KG1 (cell line): Measurements from ENCODE around the gene LRRC18.

Source experiments
- DNase-seq: peaks from one replicate; lab custom pipeline; 2025; lab: John Stamatoyannopoulos, UW

Gene LRRC18

DNA sequence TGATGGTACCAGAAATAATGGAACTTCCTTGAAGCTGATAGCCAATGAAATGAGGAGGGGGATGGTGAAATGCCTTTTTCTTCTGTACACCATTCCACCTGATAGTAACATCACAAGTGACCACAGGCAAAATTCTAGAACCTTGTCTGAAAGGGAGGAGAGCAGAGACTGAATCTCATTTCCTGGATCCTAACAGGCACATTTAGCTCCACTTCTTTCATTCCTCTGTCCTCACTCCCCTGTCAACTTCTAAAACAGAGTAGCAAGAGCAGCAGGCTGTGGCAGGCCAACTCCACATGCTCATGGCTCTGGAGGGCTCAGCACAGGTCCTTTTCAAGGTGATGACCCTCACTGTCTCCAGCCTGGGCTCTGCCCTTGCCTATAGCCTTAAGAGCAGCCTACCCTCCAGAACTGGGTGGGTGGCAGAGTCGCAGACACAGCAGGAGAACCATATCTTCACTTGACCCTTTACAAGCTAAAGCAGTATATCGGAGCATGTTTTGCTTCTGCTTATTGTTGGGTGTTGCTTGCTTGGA lies at the start of gene LRRC18:
TSS of gene LRRC18 (minus strand) at position 51 of the 536 bp plus-strand sequence. CDS start 25,685 bp downstream, outside the sequence.
- DNase-seq: no peak

DNA sequence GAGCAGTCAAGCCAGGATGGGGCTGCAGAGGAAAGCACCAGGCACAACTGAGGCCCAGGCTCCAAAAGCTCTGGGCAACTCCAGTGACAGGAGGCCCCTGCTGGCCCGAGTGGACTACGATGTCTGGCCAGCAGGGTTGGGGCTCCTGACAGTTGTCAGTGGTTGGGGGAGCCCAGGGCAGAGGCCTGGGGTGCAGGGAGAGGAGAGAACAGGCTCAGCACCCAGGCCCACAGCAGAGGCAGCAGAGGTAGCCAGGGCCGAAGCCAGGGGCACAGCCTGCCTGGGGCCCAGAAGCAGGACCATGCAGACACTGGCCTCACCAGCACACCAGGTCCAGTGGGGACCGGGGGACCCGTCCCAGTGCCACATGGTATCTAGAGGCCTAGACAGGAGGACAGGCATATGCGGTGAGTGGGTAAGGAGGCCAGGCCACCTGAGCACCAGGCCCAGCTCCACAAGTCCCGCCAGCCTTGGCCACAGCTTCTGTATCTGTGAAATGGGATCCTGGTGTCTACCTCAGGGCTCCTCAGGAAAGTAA lies 46.0 kb upstream of the LRRC18 start:
- no peak for DNase-seq

DNA sequence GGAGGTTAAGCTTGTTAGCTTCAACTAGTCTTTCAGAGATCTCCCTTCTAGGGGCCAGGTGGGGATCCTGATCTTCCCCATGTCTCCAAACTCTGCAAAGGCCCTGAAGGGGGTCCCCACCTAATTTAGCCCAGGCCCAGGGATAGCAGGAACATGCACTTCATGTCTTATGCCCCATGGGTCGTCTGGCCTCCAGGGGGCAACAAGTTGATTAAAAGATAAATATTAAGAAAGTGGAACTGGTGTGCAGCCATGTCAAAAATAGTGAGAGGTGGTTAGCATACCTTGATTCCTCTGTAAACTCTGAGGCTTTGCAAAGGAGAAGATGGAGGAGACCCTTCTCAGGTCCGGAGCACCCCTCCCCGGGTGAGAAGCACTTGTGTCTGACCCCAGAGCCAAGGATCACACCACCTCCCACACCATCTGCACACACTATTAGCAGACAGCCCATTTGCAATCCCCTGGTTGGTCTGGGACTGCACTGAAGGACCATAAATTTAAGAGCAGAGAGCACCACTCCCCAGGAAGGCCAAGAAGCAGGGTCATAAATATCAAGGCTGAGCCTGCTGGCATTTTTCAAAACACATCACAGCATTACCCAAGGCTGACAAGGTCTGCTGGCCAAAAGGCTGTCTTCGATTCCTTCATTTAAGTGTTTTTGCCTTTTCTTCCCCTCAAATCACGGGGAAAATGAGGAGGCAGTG lies 44.2 kb upstream of the LRRC18 start:
- DNase-seq: no peak

DNA sequence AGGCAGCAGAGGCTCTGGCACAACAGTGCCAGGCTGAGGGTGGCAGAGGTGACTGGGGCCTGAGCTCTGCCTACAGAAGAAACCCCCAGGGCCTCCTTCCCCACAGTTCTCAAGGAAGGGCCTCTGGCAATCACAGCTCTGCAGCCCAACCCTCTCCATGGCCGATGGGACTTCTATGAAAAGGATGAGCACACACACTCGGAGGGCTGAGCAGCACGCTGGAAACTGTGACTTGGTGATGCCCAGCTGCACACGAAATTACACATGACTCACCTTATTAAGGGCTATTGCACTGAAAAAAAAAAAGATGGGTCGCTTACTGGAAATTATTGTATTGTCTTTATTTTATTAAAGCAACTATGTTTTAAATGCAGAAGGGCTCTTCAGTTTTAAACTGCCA lies 42.9 kb upstream of the LRRC18 start:
- DNase-seq: no peak

DNA sequence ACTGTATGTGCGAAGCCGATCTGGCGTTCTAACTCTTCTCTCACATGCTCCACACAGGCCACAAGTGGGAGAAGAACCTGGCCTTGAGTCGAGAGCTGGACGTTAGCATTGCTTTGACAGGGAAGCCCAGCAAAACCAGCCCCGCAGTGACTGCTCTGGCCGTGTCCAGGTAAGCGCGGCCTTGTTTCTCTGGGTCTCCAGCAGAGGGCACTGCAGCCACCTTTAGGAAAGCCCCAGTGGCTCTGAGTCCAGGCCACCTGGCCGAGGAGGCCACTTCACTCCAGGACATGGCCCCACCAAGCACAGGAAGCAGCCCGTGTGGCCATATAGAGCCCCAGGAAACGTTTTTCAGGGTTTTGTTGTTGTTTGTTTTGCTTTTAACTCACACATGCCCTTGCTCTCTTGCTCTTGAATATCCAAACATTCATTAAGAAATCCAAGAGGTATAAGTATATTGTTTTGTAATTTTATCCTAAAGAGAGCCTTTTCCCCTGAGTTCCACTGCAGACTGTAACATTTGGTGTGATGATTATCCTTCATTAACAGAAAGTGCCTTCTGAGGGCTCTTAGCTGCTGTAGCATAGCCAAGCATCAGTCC lies 41.8 kb upstream of the LRRC18 start:
- no peak for DNase-seq

DNA sequence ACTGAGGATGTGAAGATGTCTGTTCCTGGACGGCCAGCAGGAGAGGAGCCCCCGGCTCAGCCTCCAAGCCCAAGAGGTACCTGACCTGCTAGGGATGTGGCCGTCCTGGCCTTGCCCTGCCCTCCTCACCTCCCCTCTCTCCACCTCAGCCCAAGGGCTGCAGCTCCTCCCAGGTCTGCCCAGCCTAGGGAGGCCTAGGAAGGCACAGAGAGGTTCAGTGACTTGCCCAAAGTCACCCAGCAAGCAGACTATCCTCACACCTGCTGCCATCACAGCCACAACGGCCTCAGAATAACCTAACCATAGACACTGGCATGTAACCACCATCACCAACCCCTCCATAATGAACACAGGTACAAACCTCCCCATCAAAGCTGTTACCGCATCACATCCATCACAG lies 38.7 kb upstream of the LRRC18 start:
- no peak for DNase-seq

DNA sequence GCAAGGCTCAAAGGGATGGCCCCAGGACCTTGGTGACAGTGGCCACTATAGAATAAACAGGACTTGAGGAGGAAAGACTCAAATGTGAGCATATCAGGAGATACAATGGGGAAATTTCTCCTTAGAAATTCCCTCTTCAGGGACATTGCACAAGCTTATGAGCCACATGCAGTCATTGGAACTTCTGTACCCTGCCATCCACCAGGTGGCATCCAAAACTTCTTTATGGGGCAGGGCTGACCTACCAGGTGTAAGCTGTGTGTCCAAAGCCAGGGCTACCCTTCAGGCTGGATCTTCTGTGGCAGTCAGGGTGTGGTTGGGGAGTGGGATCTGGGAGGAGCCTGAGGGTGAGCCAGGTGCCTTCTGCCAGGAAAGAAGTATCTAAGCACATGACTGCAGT lies 36.6 kb upstream of the LRRC18 start:
- no peak for DNase-seq

DNA sequence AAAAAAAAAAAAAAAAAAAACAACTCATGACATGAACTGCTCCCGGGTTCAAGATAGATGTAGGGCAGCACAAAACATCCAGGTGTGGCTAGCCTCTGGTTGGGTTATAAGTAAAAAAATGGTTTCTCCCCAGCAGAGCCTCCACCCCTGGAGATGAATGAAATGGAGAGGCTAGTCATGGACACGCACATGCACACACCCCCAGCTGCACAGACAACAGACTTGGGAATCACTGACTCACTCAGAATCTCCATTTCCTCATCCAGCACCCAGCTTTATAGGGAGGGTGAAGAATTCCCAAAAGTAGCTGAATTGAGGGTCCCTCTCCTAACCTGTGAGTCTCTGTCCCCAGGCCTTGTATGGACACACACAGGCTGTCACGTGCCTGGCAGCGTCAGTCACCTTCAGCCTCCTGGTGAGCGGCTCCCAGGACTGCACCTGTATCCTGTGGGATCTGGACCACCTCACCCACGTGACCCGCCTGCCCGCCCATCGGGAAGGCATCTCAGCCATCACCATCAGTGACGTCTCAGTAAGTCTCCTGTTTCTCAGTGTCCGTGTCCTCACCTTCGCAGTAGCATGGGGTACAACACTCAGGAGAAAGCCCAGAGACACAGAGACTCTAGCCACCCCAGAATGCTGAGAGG lies 35.0 kb upstream of the LRRC18 start:
- DNase-seq: no peak

DNA sequence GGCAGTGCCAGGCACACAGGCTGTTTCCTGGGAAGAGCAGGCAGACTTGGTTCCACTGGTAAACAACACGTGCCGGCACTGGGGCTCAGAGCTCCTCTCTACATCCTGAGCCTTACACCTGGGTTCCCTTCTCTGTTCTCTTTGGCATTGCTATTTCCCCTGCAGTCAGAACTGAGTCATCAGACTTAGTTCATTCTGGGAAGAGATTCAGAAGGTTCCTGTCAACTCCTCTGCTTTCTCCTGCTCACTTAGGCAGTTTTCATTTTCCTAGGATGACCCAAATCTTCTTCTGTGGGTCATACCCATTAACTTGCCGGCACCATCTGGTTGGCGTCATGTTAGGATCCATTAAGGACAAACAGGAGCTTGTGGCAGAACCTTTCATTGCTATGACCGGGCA lies 33.4 kb upstream of the LRRC18 start:
- no peak for DNase-seq

DNA sequence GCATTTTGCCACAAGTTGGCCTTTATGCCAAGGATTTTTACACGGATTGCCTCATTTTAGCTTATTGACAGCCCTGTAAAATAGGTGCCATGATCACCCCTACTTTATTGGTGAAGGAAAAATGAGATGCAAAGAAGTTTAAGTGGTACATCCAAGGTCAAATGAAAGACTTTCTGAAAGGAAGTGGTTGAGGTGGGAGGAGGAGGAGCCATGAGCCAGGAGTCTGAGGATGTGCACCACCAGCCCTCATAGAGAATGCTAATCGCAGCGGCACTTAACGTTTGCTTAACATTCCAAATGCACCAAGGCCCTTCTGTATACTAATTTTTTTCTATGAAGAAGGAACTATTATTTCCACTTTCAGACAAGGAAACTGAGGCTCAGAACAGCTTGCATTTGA lies 31.0 kb upstream of the LRRC18 start:
- no peak for DNase-seq

DNA sequence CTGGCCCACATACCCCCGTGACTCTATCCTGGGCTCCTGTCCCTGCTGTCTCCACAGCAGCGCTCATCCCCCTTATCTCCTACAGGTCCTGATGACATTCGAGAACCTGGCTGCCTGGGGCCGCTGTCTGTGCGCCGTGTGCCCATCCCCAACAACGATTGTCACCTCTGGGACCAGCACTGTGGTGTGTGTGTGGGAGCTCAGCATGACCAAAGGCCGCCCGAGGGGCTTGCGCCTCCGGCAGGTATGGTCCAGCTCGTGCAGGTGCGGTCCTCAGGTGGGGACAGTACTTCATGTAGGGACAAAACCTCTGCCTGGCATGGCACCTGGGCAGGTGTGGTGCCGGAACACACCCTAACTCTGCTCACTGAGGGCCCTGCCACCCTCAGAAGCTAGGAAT lies 30.4 kb upstream of the LRRC18 start:
- DNase-seq: no peak

DNA sequence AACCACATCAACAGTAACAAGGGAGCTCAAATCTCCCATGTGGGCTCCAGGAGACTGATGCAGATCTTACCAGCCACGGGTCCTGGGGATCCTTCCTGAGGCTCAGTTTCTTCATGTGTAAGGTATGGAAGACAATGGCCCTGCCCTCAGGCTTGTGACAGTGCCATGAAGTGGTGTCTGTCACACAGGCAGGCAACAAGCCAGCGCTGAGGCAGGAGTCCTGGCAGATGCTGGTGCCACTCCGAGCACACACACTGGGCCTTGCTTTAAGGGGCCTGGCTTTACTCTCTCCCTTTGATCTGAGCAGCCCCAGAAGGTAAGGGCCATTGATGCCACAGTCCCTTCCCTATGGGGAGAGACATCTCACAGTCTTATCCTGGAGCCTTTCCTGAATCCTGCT lies 28.4 kb upstream of the LRRC18 start:
- DNase-seq: no peak

DNA sequence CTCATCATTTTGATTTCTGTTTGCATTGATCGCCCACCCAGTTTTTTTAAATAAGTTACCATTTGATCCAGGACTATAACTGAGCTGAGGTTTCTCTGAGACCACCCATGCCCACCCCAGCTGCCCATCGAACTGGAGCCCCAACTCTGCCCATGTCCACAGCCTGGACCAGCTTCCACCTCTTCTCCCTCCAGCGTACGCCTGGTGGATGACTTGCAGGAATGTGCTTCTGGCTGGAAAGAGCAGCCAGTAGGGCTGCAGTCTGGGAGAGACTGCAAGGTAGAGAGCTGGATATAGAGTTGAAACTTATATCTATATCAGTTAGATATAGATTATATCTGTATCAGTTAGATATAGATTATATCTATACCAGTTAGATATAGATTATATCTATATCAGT lies 25.8 kb upstream of the LRRC18 start:
- DNase-seq: no peak

DNA sequence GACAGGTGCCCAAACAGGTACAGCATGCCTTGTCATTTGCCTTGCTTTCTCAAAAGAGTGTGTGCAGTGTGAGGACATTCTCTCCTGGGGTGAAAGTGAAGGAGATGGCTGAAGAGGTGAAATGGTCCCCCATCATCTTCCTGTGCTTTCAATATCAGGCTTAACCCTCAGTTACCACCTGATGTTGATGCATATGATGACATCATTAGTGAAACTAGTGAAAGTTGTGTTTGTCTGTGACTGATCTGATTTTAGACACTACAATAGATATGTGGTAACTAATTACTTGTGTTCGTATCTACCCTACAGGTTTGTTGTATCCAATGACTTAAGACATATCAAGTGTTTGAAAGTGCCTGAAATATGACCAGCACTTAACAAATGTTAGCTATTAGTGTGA lies 24.4 kb upstream of the LRRC18 start:
- DNase-seq: no peak

DNA sequence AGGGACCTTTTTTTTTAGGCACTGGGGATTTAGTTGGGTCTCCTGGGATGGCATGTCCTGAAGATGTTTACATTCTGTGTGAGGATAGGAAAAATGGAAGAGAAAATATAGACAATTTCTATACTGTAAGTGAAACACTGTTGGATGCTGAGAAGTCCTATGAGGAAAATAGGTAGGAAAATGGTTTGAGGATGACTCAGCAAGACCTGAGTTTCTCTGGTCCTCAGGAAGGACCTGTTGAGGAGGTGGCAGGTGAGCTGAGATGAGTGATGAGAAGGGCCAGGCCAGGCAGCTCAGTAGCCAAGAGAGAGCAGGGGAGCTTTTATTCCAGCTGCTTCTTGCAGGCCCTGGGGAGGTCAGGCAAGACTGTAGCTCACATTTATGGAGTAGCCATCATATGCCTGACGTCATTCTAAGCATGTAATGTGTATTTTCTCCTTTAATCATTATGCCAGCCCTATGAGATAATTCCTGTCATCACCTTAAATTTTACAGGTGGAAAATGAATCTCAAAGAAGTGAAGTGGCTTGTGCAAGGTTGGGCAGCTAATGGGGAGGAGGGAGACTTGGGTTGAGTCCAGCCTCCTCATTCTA lies 19.1 kb upstream of the LRRC18 start:
- no peak for DNase-seq

DNA sequence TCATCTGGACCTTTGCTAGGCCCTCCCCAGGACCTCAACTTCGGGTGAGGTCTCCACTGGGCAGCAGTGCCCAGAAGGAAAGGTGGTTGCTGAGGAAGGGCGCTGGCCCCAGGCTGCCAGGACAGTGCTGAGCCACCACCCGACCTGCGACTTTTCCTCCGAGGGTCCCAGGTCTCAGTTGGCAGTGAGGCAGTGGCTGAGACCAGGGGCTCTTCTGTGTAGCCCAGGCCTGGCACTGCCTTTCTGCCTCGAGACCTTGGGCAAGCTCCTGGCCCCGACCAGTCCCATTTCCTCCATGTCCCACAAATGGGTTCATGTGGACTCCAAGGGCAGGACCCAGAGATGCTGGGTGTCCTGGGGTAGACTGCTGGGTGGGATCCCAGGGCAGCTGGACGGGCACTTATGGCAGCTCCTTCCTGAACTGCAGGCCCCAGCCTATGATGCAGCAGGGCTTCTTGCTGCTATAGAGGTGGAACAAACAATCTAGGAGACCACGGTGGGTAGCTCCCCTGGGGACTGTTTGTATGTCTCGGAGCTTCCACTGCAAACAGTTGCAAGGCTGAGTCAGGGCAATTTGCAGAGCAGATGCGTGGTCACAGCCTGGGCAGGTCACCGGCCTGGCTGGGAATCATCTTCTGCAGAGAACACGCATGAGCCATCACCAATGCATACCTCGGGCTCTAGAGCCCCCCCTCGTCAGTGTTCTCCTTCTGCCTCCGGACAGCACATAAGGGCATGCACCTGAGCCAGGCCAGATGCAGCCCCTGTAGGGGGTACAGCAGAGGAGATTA lies 17.9 kb upstream of the LRRC18 start:
- DNase-seq: no peak

DNA sequence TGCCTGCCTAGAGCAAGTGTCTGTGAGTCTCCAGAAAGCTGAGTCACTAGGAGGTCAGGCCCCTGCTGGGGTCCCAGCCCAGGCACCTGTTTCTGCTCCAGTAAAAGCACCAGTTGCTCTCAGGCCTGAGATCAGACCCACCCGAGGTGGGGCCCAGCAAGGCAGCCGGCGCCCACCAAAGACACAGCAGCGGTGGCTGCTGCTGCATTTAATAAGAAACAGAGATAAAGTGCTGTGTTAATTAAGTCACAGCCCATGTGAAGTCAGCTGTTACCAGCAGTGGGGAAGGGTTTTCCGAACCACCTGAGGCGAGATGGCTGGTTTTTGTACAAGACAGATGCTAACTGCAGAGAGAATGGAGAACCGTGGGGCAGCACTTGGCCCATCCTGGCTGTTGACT lies 12.1 kb upstream of the LRRC18 start:
- DNase-seq: no peak

DNA sequence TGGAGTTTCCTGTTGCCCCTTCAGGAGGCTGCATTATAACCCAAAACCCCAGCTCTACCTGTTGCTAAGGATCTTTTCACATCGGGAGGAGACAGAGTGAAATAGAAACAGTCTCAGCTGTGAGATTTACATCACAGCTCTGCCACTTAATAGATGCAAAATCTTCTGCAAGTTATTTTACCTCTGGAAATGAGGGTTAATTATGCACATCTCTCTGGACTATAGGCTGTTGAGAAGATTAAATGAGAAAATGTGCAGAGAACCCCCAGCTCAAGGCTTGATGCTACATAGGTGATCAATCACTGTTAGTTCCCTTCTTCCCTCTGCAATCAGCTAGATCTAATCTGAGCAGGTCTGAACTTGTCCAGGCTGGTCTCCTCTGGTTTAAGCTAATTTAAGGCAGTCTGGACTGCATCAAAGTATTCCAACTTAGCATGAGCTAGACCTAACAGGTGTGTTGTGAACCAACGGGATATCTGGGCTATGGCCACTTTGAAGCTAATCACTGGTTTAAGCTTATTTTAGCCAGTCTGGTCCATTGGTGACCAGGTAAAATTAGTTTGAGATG lies 8.9 kb upstream of the LRRC18 start:
- no peak for DNase-seq

DNA sequence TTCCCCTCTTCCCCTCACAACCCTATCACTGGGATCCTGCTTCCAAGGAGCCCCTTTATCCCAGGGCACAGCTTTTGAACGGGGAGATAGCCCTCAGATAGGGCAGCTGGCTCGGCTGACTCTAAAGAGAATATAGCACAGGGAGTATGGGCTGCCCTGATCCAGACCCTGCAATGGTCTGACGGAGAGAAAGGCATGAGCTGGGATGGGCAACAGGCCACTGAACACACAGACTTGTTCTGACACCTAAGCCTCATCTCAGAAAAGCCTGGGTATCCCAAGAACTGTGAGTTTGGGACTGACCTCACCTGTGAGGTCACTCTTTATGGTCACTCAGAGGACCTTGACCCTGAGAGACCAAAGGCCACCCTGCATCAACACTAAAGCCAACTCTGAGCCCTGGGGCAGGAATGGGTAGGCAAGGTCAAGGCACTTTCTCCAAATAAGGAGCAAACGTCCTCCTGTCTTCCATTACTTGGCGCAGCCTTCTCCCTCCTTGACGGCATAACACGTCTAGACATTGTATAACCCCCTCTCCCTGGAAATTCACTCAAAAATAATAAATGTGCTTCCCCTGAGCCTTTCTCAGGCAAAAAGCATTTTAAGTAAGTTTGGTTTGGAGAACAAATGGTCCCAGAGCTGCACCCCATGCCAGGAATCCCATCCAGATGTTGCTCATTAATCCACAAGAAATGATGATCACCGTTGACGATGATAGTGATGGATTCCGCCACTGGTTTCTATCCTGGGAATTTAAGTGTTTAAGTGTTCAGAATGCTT lies 8.2 kb upstream of the LRRC18 start:
- no peak for DNase-seq

DNA sequence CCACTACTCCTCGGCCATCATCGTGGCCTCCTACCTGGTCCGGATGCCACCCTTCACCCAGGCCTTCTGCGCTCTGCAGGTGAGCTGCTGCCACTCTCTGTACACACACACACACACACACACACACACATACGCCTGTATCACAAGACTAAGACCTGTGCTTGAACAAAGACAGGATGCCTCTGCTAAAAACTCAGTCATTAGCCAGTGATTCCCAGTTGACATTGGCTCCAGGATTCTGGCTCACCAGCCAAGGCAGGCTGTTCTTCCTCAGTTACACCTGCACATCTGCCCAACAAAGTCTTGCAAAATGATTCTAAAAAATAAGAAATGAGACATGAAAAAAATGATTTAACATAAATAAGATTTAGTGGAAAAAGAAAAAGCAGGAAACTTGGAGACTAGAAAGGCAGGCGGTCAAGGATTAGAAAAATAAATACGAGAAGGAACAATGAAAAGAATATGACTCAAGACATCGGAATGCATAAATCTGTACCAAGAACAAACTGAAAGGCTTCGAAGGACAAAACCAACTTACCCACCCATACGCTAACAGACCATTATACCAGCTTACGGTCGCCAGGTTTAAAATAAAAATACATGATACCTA lies 7.4 kb upstream of the LRRC18 start:
- no peak for DNase-seq
